Measurements from ENCODE around the gene PHF10. TPM values are rescaled to one million over a fixed set of nuclear protein-coding genes. Genes with fewer than 3 reads are reported as not detected.
A peak's percentile ranks its signal among the peaks of the same experiment; 100 is the strongest.
"Not testable (repeated sequence)": the region's sequence is repeated elsewhere in the genome, so short reads cannot be mapped to it uniquely, and the experiment has no call there.

PHF10 gene
- total RNA-seq = 88.3 and 89.3 TPM in 2 replicates

DNA sequence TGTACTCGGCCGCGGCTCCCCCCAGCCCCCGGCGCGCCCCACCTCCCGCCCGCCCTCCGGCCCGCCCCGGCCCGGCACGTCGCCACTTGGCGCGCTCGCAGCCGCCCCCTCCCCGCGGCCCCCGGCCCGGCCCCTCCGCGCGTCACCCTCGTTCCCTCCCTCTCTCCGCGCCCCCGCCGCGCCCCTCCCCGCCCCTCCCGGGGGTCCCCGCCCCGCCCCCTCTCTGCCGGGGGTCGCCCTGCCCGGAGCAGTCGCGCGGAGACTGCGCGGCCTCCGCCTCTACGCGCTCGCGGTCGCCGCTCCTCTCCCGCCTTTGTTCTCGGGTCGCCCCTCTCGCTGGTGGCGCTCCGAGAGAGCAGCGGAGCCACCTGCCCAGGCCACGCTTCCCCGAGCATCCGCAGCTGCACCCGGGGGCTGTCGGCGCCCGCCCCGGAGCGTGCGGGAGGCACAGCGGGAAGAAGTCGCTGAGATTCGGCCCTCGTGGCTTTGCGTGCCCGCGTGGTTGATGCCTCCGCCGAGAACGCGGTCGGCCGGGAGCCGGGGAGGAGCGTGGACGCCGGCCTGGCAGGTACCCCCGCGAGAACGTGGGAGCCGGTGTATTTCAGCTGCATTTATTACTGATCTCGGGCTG, at the start of gene PHF10:
Gene PHF10, minus strand, starts transcription at position 7 of the 631 bp plus-strand sequence. CDS start 569 bp downstream, outside the sequence.
- Mint-ChIP-seq H3K4me1 (ENCODE audit: low read depth) (peaks cover 49% of the 10 kb centered on the region), H3K27me3 (ENCODE audit: insufficient read depth) (peaks cover 8% of the 10 kb centered on the region), H3K9me3 (no peaks in the 10 kb centered on the region), H3K36me3 (ENCODE audit: low read depth) (peaks cover 8% of the 10 kb centered on the region), H3K4me3 (peak within 1 kb of the TSS; percentile 91), H3K27ac (peak within 1 kb of the TSS; percentile 95)
- peak; percentile 54 for DNase-seq (ENCODE audit: low spot score)
- intact Hi-C loops (cut with micrococcal nuclease) = loop anchor here (2.0 to 5.0 kb wide), 2 partner anchors 70 to 1897 kb away; partner anchors contain the start of gene AFDN

DNA sequence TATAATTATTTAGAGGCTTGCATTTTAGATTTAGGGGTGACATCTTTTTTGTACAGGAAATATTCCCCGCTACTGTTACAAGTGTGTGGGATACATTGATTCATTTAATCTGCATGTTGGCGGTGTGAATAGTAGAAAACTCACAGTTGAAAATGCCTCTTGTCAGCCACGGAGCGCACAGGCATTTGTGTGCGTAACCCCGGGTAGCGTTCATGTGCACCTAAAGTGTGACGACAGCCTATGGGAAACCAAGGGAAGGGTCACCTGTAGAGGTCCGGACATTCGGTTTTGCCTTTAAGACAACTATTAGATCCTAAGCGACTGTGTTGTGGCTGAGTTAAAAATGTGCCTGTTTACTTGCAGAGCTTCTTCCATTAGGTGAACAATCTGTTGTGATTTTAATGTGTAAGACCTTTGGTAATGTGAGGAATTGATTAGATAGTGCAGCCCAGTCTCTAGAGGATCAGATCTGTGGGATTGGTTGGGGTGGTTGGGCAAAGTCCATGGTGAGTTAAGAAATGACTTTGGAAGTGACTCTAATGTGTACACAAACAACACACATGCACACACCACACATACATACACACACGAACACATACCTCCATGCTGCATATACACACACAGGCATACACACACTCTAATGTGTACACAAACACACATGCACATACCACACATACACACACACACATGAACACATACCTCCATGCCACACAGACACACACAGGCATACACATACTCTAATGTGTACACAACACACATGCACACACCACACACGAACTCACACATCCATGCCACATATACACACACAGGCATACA, 42.8 kb upstream of the PHF10 start:
- no peak overlapping the region for H3K27ac Mint-ChIP-seq
- H3K4me3 Mint-ChIP-seq = no peak overlapping the region
- H3K9me3 Mint-ChIP-seq = no peaks in the 10 kb centered on the region
- intact Hi-C loops (cut with micrococcal nuclease) = no loop called here
- H3K27me3 Mint-ChIP-seq (ENCODE audit: insufficient read depth) = no peaks in the 10 kb centered on the region
- no peak for DNase-seq (ENCODE audit: low spot score)
- H3K36me3 Mint-ChIP-seq (ENCODE audit: low read depth) = peaks cover 28% of the 10 kb centered on the region
- no peaks in the 10 kb centered on the region for H3K4me1 Mint-ChIP-seq (ENCODE audit: low read depth)

DNA sequence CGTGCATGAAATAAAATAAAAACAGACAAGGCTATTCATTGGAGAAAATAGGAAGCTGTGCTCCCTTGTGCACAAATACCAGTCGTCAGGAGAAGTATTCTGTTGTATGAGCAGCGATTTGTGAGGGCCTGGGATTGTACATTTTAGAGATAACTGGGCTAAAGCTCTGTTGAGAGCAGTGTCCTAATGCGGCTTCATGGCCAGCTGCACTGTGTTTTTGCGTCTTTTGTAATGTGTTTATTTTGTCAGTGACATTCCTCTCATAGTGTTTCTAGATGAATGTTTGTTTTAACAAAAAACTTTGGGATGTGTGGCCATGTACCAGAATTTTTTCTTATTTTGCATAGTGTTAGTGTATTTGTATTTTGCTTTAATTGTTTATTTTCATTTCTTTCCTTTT, 41.9 kb upstream of the PHF10 start:
- Mint-ChIP-seq H3K27ac (no peak overlapping the region), H3K36me3 (ENCODE audit: low read depth) (peaks cover 31% of the 10 kb centered on the region), H3K4me1 (ENCODE audit: low read depth) (no peaks in the 10 kb centered on the region), H3K27me3 (ENCODE audit: insufficient read depth) (no peaks in the 10 kb centered on the region), H3K4me3 (no peak overlapping the region), H3K9me3 (no peaks in the 10 kb centered on the region)
- intact Hi-C loops (cut with micrococcal nuclease) = no loop called here
- DNase-seq (ENCODE audit: low spot score) = no peak

DNA sequence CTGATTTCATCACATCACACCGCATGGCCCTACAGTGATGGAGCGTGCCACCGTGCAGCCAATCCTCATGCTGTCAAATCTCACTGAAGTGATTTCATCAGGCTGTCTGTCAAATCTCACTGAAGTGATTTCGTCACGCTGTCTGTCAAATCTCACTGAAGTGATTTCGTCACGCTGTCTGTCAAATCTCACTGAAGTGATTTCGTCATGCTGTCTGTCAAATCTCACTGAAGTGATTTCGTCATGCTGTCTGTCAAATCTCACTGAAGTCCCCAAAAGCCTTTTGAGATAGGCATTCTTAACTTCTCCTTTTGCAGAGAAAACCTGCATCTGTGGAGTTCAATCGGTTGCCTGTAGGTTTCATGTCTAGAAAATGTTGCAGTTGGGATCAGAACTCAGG, 41.5 kb upstream of the PHF10 start:
- H3K4me3 Mint-ChIP-seq; H3K9me3 Mint-ChIP-seq; H3K27me3 Mint-ChIP-seq (ENCODE audit: insufficient read depth); H3K4me1 Mint-ChIP-seq (ENCODE audit: low read depth); DNase-seq (ENCODE audit: low spot score); H3K27ac Mint-ChIP-seq; intact Hi-C loops (cut with micrococcal nuclease): not testable (repeated sequence)
- H3K36me3 Mint-ChIP-seq (ENCODE audit: low read depth) = peaks cover 33% of the 10 kb centered on the region

DNA sequence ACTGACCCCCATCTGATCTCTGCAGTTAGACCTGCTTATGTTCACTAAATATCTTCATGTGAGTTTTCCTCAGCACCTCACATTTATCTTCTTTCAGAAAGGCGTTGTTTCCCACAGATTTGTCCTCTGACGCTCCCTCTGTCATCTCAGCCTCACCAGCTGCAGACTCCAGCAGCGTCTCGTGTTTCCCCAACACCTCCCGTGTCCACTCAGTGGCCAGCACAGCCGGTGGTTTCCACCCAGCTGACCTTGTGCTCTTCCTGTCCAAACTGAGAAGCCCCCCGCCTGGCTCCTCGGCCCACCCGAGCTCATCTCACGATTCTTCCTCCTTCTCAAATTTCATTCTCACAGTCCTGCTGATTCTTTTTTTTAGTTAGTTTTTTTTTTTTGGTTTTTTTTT, 39.6 kb upstream of the PHF10 start:
- Mint-ChIP-seq H3K4me1 (ENCODE audit: low read depth) (no peaks in the 10 kb centered on the region), H3K9me3 (no peaks in the 10 kb centered on the region), H3K4me3 (no peak overlapping the region), H3K36me3 (ENCODE audit: low read depth) (peaks cover 38% of the 10 kb centered on the region), H3K27me3 (ENCODE audit: insufficient read depth) (no peaks in the 10 kb centered on the region), H3K27ac (peak overlapping the region; percentile 29)
- intact Hi-C loops (cut with micrococcal nuclease) = no loop called here
- no peak for DNase-seq (ENCODE audit: low spot score)

DNA sequence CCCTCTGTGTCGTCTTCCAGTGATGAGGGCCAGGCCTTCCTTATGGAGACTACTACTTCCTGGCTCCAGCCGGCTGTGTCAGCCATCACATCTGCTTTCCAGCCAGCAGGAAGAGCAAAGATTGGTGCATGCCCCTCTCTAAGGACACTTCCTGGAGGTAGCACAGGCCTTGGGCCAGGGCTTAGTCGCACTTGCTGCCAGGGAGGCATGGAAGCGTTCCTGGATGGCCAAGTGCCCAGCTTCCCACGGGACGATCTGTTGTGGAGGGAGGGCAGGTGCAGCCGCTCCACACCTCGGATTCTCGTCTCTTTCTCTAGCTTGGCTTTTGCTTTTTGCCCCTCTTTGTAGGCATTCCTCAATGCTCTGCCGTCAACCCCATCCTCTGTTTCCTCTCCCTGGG, 39.0 kb upstream of the PHF10 start:
- Mint-ChIP-seq H3K27me3 (ENCODE audit: insufficient read depth) (no peaks in the 10 kb centered on the region), H3K4me1 (ENCODE audit: low read depth) (no peaks in the 10 kb centered on the region), H3K27ac (no peak overlapping the region), H3K9me3 (no peaks in the 10 kb centered on the region), H3K4me3 (no peak overlapping the region), H3K36me3 (ENCODE audit: low read depth) (peaks cover 43% of the 10 kb centered on the region)
- intact Hi-C loops (cut with micrococcal nuclease) = no loop called here
- DNase-seq (ENCODE audit: low spot score) = no peak

DNA sequence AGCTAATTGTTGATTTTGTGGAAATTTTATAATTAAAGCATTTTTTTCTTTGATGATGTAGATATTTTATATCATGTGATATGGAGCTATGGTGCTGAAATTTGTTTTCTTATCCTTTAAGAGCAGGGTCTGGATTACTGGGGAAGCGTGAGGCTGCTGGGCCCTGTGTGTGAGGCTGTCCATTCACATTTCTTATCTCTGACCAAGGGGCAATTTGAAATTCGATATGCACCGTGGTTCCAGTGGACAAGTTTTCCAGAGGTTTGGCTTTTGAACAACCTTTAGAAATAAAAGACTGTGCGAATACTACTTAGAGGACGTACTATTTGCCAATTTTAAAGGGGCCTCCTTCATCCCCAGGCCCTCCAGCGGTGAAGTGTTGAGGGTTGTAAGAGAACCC, 30.9 kb upstream of the PHF10 start:
- Mint-ChIP-seq H3K9me3 (no peaks in the 10 kb centered on the region), H3K27me3 (ENCODE audit: insufficient read depth) (no peaks in the 10 kb centered on the region), H3K4me1 (ENCODE audit: low read depth) (peaks cover 22% of the 10 kb centered on the region), H3K4me3 (no peak overlapping the region), H3K36me3 (ENCODE audit: low read depth) (peaks cover 27% of the 10 kb centered on the region), H3K27ac (no peak overlapping the region)
- intact Hi-C loops (cut with micrococcal nuclease) = no loop called here
- DNase-seq (ENCODE audit: low spot score) = no peak

DNA sequence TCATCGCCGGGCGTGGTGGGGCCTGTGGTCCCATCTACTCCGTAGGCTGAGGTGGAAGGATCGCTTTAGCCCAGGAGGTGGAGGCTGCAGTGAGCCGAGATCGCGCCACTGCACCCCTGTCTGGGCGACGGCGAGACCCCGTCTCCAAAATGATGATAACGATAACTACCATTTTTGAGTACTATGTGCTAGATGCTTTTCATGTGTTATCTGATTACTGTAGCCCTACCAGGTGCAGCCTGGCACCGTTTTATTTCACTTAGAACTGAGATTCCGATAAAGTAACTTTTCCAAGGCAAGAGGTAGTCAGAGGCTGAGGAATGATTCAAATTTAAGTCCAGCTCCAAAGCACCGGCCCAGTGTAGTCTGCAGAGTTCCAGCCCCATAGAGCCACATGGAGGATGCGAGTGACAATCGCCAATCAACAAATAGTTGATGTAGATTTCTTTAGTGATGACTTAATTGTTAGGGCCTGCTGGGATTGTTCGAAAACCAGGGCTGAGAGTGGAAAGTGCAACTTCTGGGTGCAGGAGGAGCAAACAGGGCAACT, 27.8 kb upstream of the PHF10 start:
- peaks cover under 1% of the 10 kb centered on the region for H3K27me3 Mint-ChIP-seq (ENCODE audit: insufficient read depth)
- DNase-seq (ENCODE audit: low spot score) = no peak
- peak overlapping the region; percentile 93 for H3K27ac Mint-ChIP-seq
- H3K9me3 Mint-ChIP-seq = no peaks in the 10 kb centered on the region
- H3K4me1 Mint-ChIP-seq (ENCODE audit: low read depth) = peaks cover 28% of the 10 kb centered on the region
- H3K4me3 Mint-ChIP-seq = peak overlapping the region; percentile 89
- intact Hi-C loops (cut with micrococcal nuclease) = loop anchor here (2.0 kb wide), 1 partner anchor 555 kb away; the partner anchor contains the start of gene FAM120B
- peaks cover 21% of the 10 kb centered on the region for H3K36me3 Mint-ChIP-seq (ENCODE audit: low read depth)

DNA sequence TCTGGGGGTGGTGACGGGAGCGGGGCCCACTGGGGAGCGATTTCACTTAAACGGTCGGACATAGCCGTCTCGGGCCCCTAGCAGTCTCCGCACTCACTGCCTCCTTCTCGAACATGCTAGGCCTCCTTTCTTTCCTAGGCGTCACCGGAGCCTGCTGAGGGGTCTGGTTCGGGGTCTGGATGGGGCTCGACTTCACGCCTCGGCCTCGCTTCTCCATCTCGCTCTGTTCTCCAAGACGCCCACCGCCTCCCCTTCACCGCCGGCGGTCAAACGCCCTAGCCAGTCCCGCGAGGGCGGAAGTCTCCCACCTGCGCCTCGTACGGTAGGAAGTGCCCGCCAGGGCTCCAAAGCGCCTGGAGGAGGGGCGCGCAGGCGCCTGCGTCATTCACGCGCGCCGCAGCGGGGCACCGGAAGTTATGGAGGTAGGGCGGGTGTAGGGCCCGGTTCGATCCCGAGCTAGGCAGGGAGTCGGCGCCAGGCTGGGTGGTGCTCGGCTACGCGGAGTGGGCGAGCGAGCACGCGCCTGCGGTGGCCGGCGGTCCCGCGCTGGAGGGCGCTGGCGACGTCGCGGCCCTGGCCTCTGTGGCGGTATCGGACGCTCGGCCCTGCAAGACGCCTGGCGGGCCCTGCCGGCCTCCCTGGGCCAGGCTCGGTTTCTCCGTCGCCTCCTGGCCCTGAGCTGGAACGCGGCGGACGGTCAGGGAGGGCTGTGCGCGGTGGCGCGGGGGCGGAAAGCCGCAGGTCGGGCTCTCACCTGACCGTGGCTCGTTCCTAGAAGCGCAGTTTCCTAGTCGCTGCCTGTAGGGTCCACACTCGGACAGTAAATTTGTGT, 27.2 kb upstream of the PHF10 start, which contains the start of the genes DYNLT2 and ERMARD:
Gene DYNLT2, minus strand, starts transcription at position 331 of the 832 bp plus-strand sequence. Its CDS starts 114 bp downstream, at position 217.
Gene ERMARD, plus strand, starts transcription at position 381 of the 832 bp plus-strand sequence. Its CDS starts 36 bp downstream, at position 417.
- intact Hi-C loops (cut with micrococcal nuclease) = loop anchor here (1.0 to 2.0 kb wide), 8 partner anchors 28 to 833 kb away; partner anchors contain the start of genes C6orf120, FAM120B, PDCD2 and TBP
- Mint-ChIP-seq H3K36me3 (ENCODE audit: low read depth) (peaks cover 16% of the 10 kb centered on the region), H3K4me3 (peak within 1 kb of the TSS; percentile 99)

DNA sequence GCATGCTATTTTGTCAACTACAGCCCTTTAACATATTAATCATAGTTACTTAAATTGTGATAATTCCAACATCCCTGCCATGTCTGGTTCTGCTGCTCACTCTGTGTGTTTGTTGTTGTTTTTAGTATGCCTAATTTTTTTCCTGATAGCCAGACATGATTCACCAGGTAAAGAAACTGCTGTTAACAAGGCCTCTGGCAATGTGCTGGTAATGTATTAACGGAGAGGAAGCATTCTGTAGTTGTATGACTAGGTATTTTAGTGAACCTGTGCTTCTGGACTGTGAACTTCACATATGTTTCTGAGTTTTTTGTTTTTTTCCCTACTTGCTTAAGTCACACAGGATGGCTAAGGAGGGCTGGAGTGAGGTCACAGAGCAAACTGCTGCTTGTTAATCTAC, 22.3 kb upstream of the PHF10 start:
- Mint-ChIP-seq H3K9me3 (no peaks in the 10 kb centered on the region), H3K27ac (no peak overlapping the region), H3K4me1 (ENCODE audit: low read depth) (peaks cover 18% of the 10 kb centered on the region), H3K36me3 (ENCODE audit: low read depth) (peaks cover 10% of the 10 kb centered on the region), H3K27me3 (ENCODE audit: insufficient read depth) (peaks cover 21% of the 10 kb centered on the region), H3K4me3 (no peak overlapping the region)
- intact Hi-C loops (cut with micrococcal nuclease) = no loop called here
- no peak for DNase-seq (ENCODE audit: low spot score)

More for the DNA sequence above, 27.2 kb upstream of the PHF10 start, which contains the start of the genes DYNLT2 and ERMARD:
- Mint-ChIP-seq H3K9me3 (no peaks in the 10 kb centered on the region), H3K27me3 (ENCODE audit: insufficient read depth) (peaks cover 4% of the 10 kb centered on the region), H3K27ac (peak within 1 kb of the TSS; percentile 99), H3K4me1 (ENCODE audit: low read depth) (peaks cover 28% of the 10 kb centered on the region)
- DNase-seq (ENCODE audit: low spot score) = peak; percentile 93

DNA sequence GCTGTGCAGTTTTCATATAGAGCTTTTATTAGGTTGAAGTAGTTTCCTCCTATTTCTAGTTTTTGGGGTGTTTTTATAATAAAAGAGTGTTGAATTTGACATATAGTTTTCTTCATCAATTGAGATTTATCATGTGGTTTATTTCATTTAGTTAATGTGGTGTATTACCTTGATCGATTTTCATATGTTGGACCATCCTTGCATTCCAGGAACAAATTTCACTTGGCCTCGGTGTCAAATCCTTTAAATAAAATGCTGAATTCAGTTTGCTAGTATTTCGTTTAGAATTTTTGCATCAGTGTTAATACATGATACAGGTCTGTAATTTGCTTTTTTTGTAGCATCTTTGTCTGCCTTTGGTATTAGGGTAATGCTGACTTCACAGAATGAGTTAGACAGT, 21.1 kb upstream of the PHF10 start:
- no peaks in the 10 kb centered on the region for H3K9me3 Mint-ChIP-seq
- H3K36me3 Mint-ChIP-seq (ENCODE audit: low read depth) = peaks cover 7% of the 10 kb centered on the region
- peaks cover 21% of the 10 kb centered on the region for H3K27me3 Mint-ChIP-seq (ENCODE audit: insufficient read depth)
- no peak for DNase-seq (ENCODE audit: low spot score)
- no peak overlapping the region for H3K4me3 Mint-ChIP-seq
- intact Hi-C loops (cut with micrococcal nuclease) = no loop called here
- no peak overlapping the region for H3K27ac Mint-ChIP-seq
- peaks cover 8% of the 10 kb centered on the region for H3K4me1 Mint-ChIP-seq (ENCODE audit: low read depth)

DNA sequence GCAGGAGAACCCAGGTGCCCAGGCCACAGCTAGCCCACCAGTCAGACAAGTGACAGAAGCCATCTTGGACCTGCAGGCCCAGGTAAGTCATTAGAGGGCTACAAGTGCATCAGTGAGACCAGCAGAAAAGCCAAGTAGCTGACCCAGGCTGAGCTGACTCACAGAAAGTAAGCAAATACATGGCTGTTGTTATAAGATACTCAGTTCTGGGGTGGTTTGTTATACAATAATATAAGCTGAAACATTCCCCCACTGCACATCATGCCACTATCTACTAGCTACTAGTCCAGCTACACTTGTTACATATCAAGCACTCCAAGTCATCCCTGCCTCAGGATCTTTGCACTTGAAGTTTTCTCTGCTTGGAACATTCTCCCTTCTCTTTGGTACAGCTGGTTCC, 17.0 kb upstream of the PHF10 start:
- H3K27ac Mint-ChIP-seq = no peak overlapping the region
- intact Hi-C loops (cut with micrococcal nuclease) = no loop called here
- no peak overlapping the region for H3K4me3 Mint-ChIP-seq
- no peaks in the 10 kb centered on the region for H3K9me3 Mint-ChIP-seq
- H3K4me1 Mint-ChIP-seq (ENCODE audit: low read depth) = no peaks in the 10 kb centered on the region
- H3K36me3 Mint-ChIP-seq (ENCODE audit: low read depth) = no peaks in the 10 kb centered on the region
- peaks cover 26% of the 10 kb centered on the region for H3K27me3 Mint-ChIP-seq (ENCODE audit: insufficient read depth)
- DNase-seq (ENCODE audit: low spot score) = no peak
